T-helper 1 cell (primary cell): ENCODE results near the gene ZNF792.
"Not testable (repeated sequence)": the region's sequence is repeated elsewhere in the genome, so short reads cannot be mapped to it uniquely, and the experiment has no call there.

Source experiments
- DNase-seq, 5 donors: peaks; one replicate each; pipeline ENCODE4 v3.0.0-alpha.2; 2012 to 2020

The ZNF792 gene

DNA sequence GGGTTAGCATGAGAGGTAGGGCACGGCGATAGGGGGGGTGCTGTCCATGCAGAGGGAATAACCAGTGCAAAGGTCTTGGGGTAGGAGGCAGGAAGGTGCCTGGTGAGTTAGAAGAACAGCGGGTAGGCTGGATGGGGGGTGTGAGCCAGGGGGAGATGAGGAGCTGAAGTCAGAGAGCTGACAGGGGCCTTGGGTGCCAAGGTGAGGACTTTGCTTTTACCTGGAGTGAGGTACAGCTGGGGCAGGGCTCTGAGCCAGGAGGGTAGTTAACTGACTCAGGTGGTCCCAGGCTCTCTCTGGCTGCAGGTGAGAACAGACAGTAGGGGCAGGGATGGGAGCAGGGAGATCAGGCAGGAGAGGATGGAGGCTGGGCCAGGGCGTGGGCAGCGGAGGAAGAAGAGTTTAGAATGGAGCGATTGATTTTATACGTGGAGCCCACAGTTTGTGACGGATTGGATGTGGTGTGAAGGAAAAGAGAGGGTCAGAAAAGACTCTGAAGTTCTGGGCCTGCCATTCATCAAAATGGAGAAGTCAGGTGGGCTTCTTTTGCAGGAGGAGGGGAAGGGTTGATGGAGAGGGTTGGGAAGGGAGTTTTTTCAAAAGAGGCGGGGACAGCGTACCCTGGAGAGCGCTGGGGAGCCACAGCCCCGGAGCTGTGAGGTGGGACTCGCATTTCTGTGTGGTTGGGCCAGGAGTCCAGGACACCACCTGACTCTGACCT lies 34.9 kb upstream of the ZNF792 start:
- DNase-seq = no peak

DNA sequence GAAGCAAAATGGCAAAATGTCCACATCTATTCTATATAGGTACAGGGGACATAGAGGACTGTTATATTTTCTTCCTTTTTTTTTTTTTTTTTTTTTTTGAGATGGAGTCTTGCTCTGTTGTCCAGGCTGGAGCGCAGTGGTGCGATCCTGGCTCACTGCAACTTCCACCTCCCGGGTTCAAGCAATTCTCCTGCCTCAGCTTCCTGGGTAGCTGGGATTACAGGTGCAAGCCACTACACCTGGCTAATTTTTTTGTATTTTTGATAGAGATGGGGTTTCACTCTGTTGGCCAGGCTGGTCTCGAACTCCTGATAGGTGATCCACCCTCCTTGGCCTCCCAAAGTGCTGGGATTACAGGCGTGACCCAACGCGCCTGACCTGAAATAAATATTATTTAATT lies 34.2 kb upstream of the ZNF792 start:
- not testable (repeated sequence) for DNase-seq

DNA sequence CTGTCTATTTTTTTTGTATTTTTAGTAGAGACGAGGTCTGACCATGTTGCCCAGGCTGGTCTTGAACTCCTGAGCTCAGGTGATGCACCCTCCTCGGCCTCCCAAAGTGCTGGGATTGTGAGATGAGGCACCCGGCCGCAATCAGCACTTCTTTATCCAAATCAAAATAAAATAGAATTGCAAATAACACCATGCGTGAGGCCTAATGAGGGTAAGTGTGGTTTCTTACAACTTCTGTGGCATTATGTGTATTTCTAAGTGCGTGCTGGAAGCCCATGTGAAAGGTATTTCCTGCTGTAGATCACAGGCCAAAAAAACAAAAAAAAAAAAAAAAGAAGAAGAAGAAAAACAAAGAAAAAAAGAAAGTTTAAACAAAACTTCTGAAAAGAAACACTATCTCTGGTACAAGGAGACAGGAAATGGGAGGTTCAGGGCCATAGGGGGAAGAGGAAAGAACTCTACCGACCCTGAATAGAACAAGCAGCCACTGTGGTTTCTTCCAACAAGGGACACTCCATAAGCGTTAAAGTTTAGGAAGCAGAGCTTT lies 33.1 kb upstream of the ZNF792 start:
- DNase-seq = no peak

DNA sequence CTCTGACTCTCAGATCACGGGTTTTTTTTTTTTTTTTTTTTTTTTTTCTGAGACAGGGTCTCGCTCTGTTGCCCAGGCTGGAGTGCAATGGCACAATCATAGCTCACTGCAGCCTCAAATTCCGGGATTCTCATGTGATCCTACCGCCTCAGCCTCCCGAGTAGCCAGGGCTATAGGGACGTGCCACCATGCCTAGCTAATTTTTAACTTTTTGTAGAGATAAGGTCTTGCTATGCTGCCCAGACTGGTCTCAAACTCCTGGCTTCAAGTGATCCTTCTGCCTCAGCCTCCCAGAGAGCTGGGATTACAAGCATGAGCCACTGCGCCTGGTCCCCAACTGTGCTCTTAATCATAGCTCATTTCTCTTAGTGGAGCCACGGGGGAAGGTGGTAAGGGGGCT lies 31.5 kb upstream of the ZNF792 start:
- no peak for DNase-seq

DNA sequence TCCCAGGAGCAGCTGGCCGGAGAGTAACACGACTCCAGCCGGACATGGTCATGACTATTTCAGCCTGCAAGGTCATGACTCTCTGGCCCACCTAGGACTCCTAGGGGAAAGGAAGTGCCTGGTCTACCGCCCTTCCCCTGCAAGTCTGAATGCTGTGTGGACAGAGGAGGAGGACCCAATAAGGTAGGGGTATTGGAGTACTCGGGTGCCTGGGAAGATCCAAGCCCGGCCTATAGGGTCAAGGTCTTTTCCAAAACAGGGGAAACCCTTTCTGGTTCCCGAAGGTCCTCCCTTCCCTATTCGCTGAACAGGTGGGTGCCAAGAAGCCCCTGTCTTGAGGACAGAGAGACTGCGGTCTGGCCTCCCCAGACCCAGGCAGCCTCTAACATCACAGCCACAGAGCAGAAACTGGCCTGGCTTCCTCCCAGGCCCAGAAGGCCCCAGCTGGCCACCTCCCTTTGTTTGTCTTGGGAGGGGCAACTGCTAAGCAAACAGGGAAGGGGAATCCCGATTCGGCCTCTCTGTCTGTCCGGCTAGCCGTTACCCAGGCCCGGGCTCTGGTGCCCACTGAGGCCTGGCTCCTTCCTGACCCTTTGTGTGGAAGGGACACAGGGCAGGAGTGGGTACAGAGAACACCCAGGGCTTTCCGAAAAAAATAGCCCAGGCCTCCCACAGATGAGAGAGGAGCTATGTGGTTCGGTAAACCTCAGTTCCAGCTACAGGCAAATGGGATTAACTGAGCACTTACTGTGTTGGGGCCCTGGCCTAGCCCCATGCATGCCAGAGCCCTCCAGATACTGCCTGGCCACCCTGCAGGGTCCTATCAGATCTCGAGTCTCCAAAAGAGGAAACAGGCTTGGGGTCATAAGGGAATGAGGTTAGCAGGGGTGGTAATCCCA lies 30.9 kb upstream of the ZNF792 start:
- no peak for DNase-seq

GRCh38 chr19:34994286-34994642 lies 30.2 kb upstream of the ZNF792 start:
- DNase-seq = no peak

GRCh38 chr19:34992582-34992981 lies 28.6 kb upstream of the ZNF792 start:
- DNase-seq = not testable (repeated sequence)

DNA sequence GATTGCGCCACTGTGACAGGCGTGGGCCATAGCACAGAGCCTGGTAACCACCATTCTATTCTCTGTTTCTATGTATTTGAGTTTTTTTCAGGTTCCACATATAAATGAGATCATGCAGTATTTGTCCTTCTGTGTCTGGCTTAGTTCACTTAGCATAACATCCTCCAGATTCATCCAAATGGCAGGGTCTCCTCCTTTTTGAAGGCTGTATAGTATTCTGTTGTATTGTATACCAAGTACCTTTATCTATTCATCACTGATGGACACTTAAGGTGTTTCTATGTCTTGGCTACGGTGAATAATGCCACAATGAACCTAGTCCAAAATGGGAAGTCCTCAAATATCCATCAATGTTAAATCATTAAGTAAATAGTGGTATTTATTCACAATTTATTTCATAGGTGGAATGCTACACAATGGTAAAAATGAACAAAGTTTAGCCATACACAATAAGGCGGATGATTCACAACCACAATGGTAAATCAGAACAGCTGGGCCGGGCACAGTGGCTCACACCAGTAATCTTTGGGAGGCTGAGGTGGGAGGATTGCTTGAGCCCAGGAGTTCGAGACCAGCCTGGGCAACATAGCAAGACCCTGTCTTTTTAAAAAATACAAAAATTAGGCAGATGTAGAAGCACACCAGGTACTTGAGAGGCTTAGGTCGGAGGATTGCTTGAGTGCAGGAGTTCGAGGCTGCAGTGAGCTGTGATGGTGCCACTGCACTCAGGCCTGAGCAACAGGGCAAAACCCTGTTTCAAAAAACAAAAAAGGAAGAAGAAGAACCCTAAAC lies 27.7 kb upstream of the ZNF792 start:
- no peak for DNase-seq

GRCh38 chr19:34990578-34991192 lies 26.7 kb upstream of the ZNF792 start:
- no peak for DNase-seq

GRCh38 chr19:34989298-34989697 lies 25.3 kb upstream of the ZNF792 start:
- DNase-seq = no peak

GRCh38 chr19:34988119-34988518 lies 24.1 kb upstream of the ZNF792 start:
- DNase-seq = no peak

DNA sequence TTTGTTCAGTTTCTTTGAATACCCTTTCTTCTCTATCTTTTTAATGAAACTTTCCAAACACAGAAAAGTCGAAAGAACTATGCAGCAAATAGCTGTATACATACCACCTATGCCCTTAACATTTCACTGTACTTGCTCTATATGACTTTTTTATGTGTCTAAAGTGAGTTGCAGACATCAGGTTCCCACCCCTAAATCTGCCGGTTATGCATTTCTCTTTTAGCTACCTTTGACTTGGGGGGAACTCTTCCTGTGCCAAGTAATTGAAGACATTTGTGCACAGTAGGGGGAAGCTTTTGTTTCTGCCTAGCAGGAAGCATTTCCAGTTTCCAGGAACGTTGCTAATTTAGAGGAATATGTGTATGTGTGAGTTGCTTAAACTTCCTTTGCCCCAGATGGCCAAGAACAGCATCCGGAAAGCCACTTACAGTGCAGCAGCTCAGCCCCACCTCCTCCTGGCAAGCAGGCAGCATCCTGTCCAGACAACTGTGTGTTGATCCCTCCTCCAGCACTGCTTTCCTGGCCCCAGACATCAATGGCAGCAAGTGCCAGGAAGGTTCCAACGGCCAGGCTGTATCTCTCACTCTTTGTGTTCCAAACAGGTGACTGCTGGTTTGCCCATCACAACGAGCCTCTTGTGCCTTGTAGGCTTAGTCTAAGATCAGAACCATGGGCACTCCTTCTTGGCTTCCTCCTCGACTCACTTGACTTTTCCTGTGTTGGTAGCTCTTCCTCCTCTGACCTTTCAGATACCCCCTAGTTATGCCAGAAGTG lies 21.4 kb upstream of the ZNF792 start:
- DNase-seq = peak in 1 of 5 donors; percentile 49

GRCh38 chr19:34984287-34984686 lies 20.3 kb upstream of the ZNF792 start:
- no peak for DNase-seq

DNA sequence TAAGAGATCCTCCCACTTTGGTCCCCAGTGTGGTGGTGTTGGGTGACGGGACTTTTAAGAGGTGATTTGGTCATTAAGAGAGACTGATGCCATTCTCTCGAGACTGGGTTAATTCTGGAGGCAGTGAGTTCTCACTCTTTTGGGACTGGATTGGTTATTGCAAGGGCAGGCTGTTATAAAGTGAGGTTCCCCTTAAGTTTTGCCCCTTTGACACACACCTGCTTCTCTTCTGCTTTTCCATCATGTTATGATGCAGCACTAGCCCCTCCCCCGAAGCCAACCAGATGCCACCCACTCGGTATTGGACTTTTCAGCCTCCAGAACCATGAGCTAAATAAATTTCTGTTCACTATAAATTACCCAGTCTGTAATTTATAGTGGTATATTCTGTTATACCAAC lies 19.8 kb upstream of the ZNF792 start:
- DNase-seq = no peak

DNA sequence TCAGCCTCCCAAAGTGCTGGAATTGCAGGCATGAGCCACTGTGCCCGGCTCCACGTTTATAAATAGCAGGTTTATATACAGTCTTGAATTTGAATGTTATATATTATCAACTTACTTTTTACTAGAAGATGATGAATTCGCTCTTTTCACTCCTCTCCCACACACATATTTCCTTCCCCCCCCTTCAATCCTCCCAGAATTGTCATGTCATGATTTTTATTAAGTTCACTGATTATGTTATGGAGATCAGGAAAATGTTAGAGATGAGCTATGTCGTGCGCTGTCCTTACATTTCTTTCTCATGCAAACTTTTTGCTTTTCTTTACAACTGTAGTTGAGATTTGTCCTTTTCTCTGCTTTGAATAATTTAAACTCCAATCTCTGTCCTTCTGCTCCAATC lies 18.2 kb upstream of the ZNF792 start:
- no peak for DNase-seq

- no peak for DNase-seq
Observed at GRCh38 chr19:34979819-34980640, 16.0 kb upstream of the ZNF792 start.

- no peak for DNase-seq
Observed at GRCh38 chr19:34976611-34977010, 12.6 kb upstream of the ZNF792 start.

GRCh38 chr19:34975056-34975455 lies 11.0 kb upstream of the ZNF792 start:
- no peak for DNase-seq

DNA sequence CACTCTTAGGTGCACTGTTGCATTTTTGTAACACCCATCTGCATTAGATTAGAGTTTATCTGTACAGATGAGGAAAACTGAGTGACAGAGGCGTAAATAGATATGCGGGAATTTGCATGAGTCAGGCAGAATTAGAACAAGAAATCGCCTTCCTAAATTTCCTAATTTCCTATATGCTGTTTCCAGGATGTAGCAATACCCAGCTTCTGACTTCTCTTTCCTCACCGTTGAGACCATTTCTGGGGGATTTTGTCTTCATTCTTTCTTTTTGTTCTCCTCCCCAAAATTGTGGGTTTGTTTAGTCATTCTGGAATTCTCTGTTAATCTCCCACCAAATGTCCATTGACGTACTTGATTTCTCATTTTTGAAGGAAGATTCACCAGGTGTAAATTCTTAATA lies 10.6 kb upstream of the ZNF792 start:
- DNase-seq = no peak

DNA sequence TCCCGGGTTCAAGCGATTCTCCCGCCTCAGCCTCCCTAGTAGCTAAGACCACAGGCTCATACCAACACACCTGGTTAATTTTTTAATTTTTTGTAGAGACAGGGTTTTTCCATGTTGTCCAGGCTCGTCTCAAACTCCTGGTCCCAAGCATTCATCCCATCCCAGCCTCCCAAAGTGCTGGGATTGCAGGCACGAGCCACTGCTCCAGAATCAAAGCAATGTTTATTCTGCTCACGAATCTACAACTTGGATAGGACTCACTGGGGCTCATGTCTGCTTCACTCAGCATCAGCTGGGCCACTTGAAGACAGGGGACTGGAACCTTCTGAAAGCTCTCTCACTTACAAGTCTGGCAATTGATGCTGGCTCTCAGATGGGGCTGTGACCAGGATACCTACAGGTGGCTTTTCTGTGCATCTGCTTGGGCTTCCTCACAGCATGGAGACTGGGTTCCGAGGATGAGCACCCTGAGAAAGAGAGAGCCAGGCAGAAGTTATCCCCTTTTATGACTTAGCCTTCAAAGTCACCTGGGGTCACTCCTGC lies 8.2 kb upstream of the ZNF792 start:
- DNase-seq = no peak
